Prostate gland (tissue), 2 donors: ENCODE measurements around the gene TRAF3.

Experiments
- CTCF ChIP-seq, 4 experiments: fragments of 200-600 bp in 2 of 4; fragments of 450-650 bp in 2 of 4; sonication (generic) in 2 of 4; IDR thresholded peaks; 1 replicate in 3 of 4; 2 replicates in 1 of 4; pipeline ENCODE4 v1.5.1; 2016 to 2019; ENCODE audit warnings: antibody characterized with exemption in 4 of 4, mild to moderate bottlenecking in 2 of 4, moderate library complexity in 2 of 4
- POLR2AphosphoS5 ChIP-seq: sonication (generic); formaldehyde crosslinking; IDR thresholded peaks from one replicate; pipeline ENCODE4 v1.6.1; 2017; ENCODE audit warnings: antibody characterized with exemption

DNA sequence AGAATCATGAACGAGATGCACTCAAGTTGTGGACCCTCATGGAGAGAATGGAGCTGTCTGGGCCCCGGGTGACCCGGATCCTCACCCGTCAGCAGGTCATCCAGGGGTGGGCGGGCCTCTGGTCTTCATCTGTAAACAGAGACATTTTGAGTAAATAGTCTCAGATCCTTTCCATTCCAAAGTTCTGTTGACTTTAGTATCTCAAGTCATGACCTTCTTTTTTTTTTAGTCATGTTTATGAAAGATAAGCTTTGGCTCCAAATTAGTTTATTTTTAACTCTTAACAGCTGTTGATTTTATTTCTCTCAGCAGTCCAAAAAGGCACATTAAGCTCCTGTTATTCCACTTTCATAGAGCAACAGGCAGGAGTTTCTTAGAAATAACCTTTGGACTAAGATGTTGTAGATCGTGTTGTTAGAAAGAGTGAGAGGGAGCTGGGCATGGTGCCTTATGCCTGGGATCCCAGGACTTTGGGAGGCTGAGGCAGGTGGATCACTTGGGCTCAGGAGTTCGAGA lies 96.4 kb downstream of the TRAF3 start:
- TF ChIP-seq CTCF (IDR thresholded peaks at IDR 0.05) (no peak), POLR2AphosphoS5 (no peak)
